ENCODE measurements around the gene C8A.

GRCh38 chr1:56844545-56845136 lies 10.0 kb upstream of the C8A start:
- TF ChIP-seq CTCF (conservative IDR thresholded peaks at IDR 0.05 in 1 of 2, IDR thresholded peaks at IDR 0.05 in 1 of 2; ENCODE audit: low read depth in 1 of 2, low read length in 2 of 2) (no peak), EZH2 (IDR thresholded peaks at IDR 0.05; ENCODE audit: low read length, missing control alignments) (no peak)

All from fibroblast of lung (primary cell).